Lung microvascular endothelial cell (primary cell): ENCODE results near the gene TMCC2. TPM values are rescaled to one million over a fixed set of nuclear protein-coding genes. Genes with fewer than 3 reads are reported as not detected.
A peak's percentile ranks its signal among the peaks of the same experiment; 100 is the strongest.

Experiments used
- DNase-seq, 2 donors: peaks; one replicate each; pipeline versions ENCODE4 v3.0.0 to v3.0.0-alpha.2; 2010; ENCODE audit warnings: low read depth in 2 of 2
- total RNA-seq: library from RNA; depleted of rRNA; stranded (reverse); fragments of >200 nt; gene quantifications from 2 replicates; pipeline ENCODE4 v1.2.1, GENCODE V29; 2014

Gene TMCC2
- total RNA-seq, 1 donor from 2014 or later: 0.40 TPM

DNA sequence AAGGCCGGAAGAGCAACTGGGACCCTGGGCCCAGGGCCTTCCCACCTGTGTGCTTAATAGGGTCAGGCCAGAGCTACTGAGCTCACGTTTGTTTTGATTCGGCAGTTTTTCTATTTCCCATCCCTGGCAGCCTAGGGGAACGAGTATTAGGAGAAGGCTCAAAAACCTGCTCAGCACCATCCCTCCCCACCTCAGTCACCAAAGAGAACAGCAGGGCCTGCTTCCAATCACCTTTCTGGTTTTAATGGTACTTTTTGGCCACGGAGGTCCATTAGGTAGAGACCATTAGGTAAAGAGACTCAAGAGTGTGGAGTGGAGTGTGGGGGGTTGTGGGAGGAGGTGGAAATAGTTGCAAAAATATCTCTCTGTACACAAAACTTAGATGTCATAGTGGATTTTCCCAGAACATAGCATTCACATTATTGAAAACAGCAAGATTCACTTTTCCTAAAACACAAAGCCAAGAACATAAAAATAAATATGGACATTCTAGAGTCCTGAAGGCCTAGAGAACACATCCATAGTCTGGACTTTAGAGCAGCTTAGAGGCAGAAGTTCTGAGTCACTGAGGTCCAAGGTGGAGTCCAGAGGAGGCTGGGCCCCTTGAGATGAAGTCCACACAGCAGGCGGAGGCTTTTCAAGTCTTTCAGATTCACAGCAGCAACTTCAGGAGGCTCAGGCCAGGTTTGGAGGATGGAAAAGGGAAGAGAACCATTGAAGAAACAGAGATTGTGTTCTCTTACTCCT is 74.3 kb downstream of the TMCC2 start:
- no peak for DNase-seq

DNA sequence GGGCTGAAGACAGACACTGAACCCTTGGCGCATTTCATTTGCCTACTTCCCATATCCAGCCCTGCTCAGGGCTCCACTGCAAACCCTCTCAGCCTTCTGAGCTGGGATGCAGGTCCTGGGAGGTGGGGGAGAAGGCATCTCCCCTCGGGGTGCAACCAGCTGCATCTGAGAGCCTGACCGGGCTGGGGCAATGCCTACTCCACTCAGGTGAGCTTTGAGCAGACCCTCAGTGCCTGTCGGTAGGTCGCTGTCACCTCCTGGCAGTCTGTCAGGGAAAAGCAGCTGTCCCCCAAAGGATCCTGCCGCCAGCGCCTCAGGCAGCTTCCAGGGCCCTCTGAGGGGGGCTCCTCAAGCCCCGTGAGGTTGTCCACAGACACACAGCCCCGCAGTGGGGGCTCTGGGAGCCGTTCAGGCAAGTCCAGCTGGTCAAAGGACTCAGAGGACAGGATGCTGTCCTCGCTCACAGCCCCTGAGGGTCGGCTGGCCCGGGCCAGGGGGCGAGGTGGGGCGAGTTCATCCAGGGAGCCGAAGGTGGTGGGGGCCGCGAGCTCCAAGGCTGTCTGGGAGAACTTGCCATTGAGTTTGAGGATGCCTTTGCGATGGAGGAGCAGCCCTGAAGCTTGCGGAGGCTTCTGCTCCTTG is 75.6 kb downstream of the TMCC2 start:
- DNase-seq: no peak

DNA sequence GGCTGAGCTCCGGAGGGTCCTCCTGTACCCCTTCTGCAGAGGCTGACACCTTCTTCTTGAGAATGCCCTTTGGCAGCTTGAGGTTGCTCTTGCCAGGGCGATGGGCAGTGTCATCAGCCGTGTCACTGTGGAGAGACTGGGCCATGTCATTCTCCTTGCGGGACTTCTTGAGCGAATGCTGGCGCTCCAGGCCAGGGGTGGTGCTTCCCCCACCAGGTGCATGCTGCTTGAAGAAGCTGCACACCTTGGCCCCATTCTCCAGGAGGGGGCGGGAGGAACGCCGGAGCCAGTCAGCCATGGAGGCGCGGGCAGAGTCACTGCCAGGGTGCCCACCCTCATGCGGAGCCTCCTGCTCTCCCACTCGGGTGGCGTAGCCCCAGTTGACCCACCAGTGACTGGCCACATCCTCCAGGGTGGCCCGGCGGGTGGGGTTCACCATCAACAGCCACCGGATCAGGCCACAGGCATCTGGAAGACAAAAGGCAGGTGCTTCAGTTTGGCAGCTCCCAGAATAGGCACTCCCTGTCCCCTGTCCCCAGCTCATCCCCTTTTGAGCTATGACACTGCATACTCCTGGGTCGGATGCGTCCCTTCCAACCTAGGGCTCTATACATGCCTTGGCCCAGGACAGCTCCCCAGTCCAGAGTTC is 76.4 kb downstream of the TMCC2 start:
- no peak for DNase-seq

DNA sequence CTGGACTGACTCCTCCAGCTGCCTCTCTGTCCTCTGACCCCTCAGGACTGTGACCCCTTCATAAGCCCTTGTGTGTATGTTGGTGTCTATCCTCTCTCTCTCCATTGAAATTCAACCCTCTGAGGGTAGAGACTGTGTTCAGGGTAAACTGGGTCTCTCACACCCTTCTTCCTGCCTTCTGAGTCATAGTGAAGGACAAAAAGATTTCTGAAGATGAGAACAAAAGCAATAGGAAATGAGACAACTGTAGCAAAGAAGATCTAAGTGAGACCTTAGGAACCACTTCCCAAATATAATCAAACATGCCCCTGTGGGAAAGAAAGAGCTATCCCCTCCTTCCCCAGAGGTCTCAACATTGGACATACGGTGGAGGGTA is 76.9 kb downstream of the TMCC2 start:
- DNase-seq: peak in 1 of 2 donors; percentile 59

DNA sequence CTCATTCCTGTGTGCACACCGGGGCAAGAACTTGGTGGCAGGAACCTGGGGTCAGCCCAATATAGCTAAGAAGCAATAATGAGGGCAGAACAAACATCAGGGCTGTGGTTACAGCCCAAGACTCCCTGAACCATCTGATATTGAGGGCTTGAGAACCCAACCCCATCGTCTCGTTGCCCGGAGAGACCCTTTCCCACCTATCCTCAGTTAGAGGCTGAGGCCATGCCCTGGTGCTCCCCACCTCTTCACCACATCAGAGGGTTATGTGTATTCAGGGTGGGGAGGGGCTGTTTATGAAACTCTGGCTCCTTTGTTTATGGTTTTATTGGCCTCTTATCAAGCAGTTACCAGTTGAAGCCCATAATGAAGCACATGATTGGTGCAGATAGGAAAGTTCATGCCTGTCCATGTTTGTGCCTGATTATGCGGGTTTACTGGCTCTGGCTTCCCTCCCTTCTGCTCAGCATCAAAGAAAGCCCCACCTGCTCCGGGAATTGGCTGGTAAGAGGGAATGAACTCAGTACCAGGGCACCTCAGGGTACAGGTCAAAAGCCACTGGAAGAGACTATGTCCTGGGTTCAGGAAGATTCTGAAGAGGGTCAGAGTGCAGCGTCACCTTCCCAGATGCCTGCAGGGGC is 79.3 kb downstream of the TMCC2 start:
- DNase-seq: no peak

DNA sequence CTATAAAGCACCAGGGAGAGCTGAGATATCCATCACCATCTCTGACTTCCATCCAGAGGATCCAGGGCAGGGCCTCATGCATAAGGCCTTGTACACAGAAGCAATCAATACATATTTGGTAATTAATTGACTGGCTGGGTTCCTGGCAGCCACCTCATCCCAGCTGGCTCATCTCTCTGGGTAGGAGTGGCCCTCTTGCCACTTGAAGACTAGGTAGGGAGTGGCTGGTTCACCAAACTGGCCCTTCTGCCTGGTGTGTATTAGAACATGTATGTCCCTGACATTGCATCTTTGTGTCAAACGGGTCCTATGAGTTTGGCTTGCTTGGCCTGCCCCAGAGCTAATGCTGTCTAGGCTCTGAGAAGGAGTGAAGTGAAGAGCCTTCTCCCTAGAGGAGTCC is 82.0 kb downstream of the TMCC2 start:
- DNase-seq: no peak

DNA sequence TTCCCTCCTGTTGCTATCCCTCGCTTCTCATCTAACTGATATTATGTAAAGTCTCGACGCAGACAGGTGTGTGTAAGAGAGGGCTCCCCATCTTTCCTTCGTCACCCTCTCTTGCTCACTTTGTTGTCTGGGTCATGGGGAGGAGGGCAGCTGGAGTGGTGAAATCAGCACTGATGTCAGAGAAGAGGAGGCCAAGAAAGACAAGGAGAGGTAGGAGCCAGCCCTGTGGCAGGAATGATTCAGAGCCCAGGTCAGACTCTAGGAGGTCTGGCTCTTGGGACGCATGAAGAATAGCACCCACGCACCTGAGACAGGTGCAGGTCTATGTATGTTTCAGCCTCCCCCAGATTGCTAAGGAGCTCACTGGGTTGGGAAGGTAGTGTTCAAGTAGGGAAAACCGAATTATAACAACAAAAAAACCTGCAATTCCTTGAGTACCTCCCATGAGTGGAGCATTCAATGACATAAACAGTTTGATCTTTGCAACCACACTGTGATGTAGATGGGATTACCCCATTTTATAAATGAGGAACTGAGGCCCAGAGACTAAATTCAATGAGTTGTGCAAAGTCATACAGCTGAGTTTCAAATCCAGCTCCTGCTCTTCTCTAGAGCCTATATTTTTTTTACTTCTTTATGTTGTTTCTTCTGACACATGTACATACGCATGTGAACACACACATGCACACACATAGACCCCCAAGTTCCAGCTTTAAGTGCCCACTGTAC is 83.4 kb downstream of the TMCC2 start:
- no peak for DNase-seq

DNA sequence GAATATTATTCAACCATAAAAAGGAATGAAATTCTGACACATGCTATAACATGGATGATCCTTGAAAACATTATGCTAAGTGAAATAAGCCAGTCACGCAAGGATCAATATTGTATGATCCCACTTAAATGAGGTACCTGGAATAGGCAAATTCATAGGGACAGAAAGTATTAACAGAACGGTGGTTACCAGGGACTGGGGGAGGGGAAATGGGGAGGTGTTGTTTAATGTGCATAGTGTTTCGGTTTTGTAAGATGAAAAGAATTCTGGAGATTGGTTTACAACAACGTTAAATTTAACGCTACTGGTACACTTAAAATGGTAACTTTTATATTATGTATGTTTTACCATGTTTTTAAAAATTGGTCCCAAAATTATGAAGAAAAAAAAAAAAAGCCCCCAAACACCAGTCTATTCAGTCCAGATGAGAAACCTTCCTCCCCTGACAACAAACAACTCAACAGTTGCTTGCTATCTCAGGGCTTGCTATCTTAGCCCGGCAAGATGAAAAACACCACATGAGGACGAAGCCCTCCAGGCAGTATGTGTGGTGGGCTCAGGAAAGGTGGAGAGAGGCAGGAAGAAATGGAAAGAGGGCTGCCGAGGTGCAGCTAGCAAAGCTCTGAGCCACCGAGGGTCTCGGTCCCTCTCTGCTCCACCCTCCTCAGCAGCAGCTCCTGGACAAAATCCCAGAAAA is 85.3 kb downstream of the TMCC2 start:
- no peak for DNase-seq

DNA sequence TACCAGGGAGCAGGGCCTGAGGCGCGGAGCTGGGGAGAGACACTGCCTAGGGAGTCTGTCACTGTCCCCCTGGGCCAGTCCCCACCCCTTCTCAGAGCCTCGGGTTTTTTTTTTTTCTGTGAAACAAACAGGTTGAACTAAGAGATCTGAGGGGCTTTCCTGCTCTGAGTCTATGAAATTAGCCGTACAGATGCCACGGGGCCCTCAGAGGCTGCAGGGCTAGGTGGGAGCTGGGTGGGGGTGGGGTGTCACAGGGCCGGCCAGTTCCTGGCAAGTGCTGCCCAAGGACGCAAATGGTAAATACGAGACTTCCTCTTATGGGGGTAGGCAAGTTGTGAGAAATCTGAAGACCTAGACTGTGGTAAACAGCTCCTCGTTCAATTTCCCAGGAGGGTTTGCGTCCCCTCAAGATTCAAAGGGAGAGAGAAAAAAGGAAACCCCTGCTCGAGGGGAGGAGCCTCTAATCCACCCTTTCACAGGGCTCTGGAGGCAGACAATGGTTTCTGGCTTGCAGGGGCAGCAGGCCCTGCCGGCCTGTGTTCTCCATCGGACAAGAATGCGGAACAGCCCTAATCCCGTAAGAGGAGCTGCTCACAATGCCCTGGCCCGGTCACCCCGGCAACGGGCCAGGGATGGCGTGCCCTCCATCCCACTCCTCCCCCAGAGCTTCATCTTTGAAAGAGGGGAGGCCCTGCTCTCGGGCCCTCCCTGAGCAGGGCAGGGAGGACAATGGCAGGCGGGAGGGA is 86.0 kb downstream of the TMCC2 start:
- DNase-seq: peak in 1 of 2 donors; percentile 66

DNA sequence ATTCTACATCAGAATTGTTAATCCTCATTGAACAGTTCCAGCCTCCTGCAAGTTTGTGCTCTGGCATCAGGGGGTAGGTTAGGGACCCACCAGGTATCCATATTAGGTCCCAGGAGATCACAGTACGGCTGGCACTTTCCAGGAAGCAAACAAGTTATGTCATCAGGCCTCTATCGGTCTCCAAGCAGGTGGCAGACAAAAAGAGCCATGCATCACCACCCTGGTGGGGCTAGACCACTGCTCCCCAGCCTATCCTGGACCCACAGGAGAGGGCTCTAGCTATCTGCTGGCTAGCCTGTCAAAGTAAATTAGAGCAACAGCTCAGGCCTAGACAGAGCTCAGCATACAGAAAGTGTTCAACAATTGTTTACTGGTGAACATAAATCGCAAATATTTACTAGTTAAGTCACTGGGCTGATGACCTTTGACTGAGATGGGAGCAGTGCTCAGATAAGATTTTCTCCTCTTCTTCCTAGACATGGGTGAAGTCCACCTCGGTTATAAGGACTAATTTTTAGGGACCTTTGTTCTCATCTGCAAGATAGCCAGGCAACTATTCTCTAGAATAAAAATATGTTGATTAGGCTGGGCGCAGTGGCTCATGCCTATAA is 87.4 kb downstream of the TMCC2 start:
- no peak for DNase-seq

DNA sequence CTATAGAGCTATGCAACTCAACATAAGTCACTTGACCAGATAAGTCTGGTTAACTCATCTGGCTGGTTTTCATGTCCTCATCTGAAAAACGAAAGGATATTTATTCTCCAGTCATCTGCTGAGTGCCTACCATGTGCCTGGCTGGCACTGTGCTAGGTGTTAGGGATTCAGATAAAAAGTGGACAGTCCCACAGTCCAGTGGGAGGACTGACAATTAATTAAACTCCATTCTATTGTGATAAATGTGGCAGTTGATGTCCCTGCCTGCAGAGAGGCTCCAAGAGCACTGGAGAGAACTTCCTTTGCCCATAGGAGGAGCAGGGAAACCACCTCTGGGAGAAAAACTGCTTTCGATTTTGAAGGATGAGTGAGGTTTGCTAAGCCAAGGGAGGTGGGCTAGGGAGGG is 88.4 kb downstream of the TMCC2 start:
- DNase-seq: no peak

DNA sequence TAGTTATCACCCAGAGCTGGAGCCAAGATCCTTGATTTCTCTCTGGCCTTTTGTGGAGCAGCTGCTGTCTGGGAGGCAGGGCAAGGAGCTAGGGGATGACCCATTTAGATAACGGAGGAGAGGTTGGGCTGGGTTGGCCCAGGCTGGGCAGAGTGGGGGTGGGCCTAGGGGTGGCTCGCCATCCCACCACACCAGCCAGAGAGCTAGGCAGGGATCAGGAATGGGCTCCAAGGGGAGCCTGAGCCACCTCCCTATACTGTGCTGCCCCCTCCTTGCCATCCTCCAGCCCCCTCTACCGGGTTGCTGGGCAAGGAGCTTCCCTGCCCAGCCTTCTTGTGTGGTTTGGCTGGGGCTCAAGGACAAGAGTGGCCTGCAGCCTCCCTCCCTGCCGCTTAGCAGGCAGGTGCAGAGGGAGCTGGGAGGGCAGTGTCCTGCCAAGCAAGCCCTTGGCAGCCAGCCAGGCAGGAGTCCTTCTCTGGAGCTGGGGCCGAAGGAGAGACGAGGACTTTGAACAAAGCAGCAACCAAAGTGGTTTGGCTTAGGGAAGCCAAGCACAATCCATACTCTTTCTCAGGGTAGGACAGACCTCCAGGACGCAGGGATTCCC is 89.7 kb downstream of the TMCC2 start:
- peak; percentile 38 to 62 for DNase-seq

DNA sequence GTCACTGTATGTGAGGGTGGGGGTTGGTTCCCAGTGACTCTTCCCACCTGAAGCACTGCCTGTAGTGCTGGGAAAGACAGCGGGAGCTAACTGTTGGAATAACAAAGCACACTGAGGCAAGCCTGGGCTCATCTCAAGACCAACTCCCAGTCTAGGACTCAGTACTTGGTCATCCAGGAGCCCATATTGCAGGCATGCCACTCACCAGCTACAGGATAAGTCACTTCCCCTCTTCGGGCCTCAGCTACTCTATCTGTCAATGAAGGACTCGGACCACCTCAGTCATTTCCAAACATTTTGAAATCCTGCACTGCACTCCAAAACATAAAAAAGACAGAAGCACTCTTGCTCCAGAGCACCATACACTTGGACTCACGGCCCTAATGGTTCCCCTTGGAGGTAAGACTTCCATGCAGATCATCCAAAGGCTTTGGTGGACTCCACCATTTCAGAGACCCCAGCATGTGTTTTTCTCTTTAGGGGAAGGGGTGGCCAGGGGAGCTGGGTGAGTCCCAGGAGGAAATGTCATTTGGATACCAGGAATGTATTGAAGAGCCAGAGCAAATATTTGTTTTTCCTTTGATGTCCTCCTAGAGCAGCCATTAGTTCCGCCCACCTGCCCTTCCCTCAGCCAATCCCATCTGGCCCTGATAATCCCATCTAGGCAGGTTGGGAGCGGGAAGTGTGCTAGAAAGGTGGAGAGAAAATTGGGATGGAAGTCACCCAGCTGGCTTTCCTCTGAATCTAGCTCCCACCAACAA is 90.7 kb downstream of the TMCC2 start:
- DNase-seq: peak in 1 of 2 donors; percentile 55

DNA sequence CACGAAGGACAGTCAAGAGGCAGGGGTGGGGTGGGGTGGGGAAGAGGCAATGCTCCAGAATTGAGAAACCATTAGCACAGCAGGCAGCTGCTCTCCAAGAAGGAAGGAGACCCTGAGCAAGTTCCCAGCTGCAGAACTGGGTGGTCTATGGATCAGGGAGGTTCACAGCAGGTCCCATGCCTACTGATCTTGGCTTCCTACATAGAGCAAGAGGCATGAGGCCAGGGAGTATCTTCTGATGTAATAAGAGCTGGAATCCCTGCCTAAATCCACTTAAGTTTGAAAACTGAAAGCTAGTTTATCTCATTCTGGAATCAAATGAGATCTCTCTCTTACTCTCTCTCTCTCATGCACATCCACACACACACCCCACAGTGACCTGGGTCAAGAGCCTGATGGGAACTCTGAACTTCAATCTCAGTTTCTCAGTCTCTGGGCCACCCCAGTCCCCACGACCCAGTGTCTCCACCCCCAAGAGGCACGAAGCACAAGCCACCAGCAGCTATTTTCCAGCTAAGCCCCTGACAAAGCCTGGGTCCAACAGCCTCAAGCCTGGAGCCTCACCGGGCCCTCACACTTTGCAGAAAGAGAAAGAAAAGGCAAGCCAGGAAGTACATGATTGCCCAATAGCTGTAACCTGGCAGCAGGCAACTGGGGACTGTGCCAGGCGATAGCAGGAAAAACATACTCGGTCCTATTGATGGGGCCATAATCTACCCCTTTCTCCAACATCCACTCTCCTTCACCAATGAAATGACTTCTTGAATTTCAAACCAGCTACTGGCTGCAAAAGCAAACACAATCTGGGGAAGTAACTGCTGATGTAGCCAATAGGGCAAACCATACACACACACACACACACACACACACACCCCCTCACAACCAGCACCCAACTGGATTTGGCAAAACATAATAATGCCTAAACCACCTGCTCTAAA is 91.6 kb downstream of the TMCC2 start:
- DNase-seq: peak; percentile 65 to 86

DNA sequence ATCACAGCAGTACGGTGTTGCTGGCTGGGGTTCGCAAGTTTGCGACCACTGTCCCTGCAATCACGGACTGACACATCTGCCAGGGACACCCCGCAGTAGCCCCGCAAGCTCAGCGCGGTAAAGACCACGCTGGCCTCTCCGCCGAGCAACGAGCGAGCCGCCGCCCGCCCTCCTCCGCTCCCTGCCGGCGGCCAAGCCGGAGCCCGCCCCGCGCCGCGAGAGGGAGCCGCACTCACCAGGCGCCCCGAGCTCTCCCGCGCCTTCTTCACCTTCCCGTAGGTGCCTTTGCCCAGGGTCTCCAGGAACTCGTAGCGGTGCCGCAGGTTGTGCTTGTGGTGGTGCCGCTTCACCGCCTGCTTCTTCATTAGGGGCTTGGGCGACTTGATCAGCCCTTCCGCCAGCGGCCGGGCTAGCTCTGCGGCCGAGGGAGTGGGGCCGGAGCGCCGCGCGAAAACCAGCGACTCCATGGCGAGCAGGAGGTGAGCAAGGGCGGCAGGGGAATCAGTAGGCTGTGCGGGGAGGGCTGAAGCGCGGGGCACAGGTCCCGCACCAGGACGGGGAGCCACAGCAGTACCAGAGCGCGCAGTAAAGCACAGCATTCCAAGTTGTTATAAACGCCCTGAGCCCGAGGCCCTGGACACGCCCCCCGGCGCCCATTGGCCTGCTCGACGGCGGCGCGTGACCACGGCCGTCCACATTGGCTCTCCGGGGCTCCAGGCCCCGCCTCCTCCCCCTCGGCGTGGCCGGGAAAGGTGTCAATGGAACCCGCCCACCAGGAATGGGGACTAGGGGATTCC is 93.6 kb downstream of the TMCC2 start, which contains the start of gene NUAK2:
TSS of gene NUAK2 (minus strand) at position 584 of the 797 bp plus-strand sequence. CDS start at position 467, 117 bp downstream.
- DNase-seq: peak; percentile 91 to 93

DNA sequence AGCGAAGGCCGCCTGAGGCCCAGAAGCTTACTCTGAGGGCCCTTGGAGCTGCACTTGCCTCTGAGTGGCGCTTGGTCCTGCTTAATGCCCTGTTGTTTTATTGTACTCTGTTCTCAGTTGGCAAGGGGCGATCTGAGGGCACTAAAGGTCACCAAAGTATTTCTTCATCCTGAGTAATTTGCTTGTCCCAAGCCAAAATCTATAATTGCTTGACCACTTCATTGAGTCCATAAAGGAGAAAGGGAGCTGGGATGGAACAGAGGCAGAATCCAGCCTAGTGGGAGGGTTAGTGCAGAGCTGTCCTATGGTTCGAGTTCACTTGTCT is 94.2 kb downstream of the TMCC2 start:
- no peak for DNase-seq
